A549 (cell line): ENCODE data around the gene COX6A1. TPM values are rescaled to one million over a fixed set of nuclear protein-coding genes. Genes with fewer than 3 reads are reported as not detected.

Source experiments
- ATAC-seq, 2 experiments: fragments of 200-7000 bp in 1 of 2; fragments of >200 bp in 1 of 2; cut with Nextera tagmentation in 1 of 2; cut with Tn5 transposase in 1 of 2; 3 replicates each; pipeline versions ENCODE4 v1.8.0 to v1.9.1; 2018 to 2020; ENCODE audit warnings: mild to moderate bottlenecking in 1 of 2, moderate library complexity in 1 of 2
- CTCF ChIA-PET: fragments of 300-600 bp; sonication (Branson Sonifier 250); formaldehyde crosslinking; extraction: SDS; loops from one replicate; lab custom pipeline; 2021; ENCODE audit warnings: antibody characterized with exemption, inconsistent platforms; lab: Yijun Ruan, JAX
- POLR2A ChIA-PET: fragments of 350-600 bp; formaldehyde crosslinking; extraction: SDS; loops from one replicate; lab custom pipeline; 2021; ENCODE audit warnings: antibody characterized with exemption, inconsistent platforms; lab: Yijun Ruan, JAX
- DNase-seq, 2 experiments: peaks; one replicate each; pipeline versions ENCODE4 v3.0.0 to v3.0.0-alpha.2; 2011 to 2016; ENCODE audit warnings: low read depth in 1 of 2, low spot score in 1 of 2
- FAIRE-seq: peaks from 2 replicates; lab custom pipeline; 2011; peaks lifted over from hg19 to GRCh38; lab: Jason Lieb, UNC
- H3K27ac ChIP-seq, 2 experiments: fragments of >200 bp; sonication (Bioruptor Twin); formaldehyde crosslinking; 3 replicates each; pipeline ENCODE4 v1.5.1; 2016 to 2017
- H3K4me1 ChIP-seq: fragments of >200 bp; sonication (Bioruptor Twin); formaldehyde crosslinking; 3 replicates; pipeline ENCODE4 v1.6.1; 2016
- H3K4me2 ChIP-seq: fragments of >200 bp; sonication (Bioruptor Twin); formaldehyde crosslinking; 3 replicates; pipeline ENCODE4 v1.6.1; 2016
- H3K4me3 ChIP-seq: fragments of >200 bp; sonication (Bioruptor Twin); formaldehyde crosslinking; 3 replicates; pipeline ENCODE4 v1.5.1; 2016
- H3K9me3 ChIP-seq: fragments of >200 bp; sonication (Bioruptor Twin); formaldehyde crosslinking; 3 replicates; pipeline ENCODE4 v1.6.1; 2016
- ATOH8 ChIP-seq: fragments of 250-450 bp; sonication (Bioruptor Pico); IDR thresholded peaks from 2 replicates; pipeline ENCODE4 v1.5.0; 2020; ENCODE audit warnings: low read depth, mild to moderate bottlenecking, moderate library complexity
- EHF ChIP-seq: fragments of 250-450 bp; sonication (Bioruptor Pico); IDR thresholded peaks from 2 replicates; pipeline ENCODE4 v1.5.0; 2020; ENCODE audit warnings: mild to moderate bottlenecking
- EHMT2 ChIP-seq: fragments of 200-600 bp; sonication (generic); IDR thresholded peaks from 2 replicates; pipeline ENCODE4 v1.6.1; 2016; ENCODE audit warnings: antibody characterized with exemption, low read depth, mild to moderate bottlenecking, moderate library complexity
- FOSB ChIP-seq: fragments of 250-450 bp; sonication (Bioruptor Pico); IDR thresholded peaks from 2 replicates; pipeline ENCODE4 v1.5.0; 2020; ENCODE audit warnings: mild to moderate bottlenecking, moderate library complexity
- GATA3 ChIP-seq: IDR thresholded peaks from 2 replicates; pipeline ENCODE4 v1.6.1; 2012; ENCODE audit warnings: borderline replicate concordance
- HDAC2 ChIP-seq: fragments of 200-600 bp; sonication (generic); IDR thresholded peaks from 2 replicates; pipeline ENCODE4 v1.6.1; 2016
- HEYL ChIP-seq: fragments of 250-450 bp; sonication (Bioruptor Pico); IDR thresholded peaks from 2 replicates; pipeline ENCODE4 v1.8.0; 2021; ENCODE audit warnings: mild to moderate bottlenecking, moderate library complexity
- HOXA7 ChIP-seq: fragments of 250-450 bp; sonication (Bioruptor Pico); IDR thresholded peaks from 2 replicates; pipeline ENCODE4 v1.5.0; 2020; ENCODE audit warnings: mild to moderate bottlenecking, moderate library complexity
- JUN ChIP-seq, 2 experiments: fragments of >200 bp; sonication (Bioruptor Twin); formaldehyde crosslinking; IDR thresholded peaks; 2 replicates in 1 of 2; 3 replicates in 1 of 2; pipeline ENCODE4 v1.6.1; 2016 to 2017
- JUNB ChIP-seq: fragments of >200 bp; sonication (Bioruptor Twin); formaldehyde crosslinking; IDR thresholded peaks from 2 replicates; pipeline ENCODE4 v1.6.1; 2016
- KDM1A ChIP-seq: fragments of 200-600 bp; sonication (generic); IDR thresholded peaks from 2 replicates; pipeline ENCODE4 v1.6.1; 2016; ENCODE audit warnings: low read depth, mild to moderate bottlenecking
- MAFK ChIP-seq: fragments of 450-650 bp; IDR thresholded peaks from 2 replicates; pipeline ENCODE4 v1.6.1; 2014; ENCODE audit not compliant: partially characterized antibody
- MAZ ChIP-seq: fragments of 150-350 bp; IDR thresholded peaks from 2 replicates; pipeline ENCODE4 v1.6.1; 2014; ENCODE audit warnings: antibody characterized with exemption, low read depth, low read length, borderline replicate concordance
- MYC ChIP-seq: IDR thresholded peaks from 2 replicates; pipeline ENCODE4 v1.6.1; 2012; ENCODE audit warnings: mild to moderate bottlenecking, inconsistent platforms, low read length, improper control_type of control experiment, borderline replicate concordance
- POLR2AphosphoS2 ChIP-seq: conservative IDR thresholded peaks from 2 replicates; pipeline ENCODE4 v1.6.1; 2012; ENCODE audit warnings: low read length, improper control_type of control experiment, inconsistent platforms
- RAD21 ChIP-seq, 2 experiments: fragments of >200 bp in 1 of 2; sonication (Bioruptor Twin) in 1 of 2; formaldehyde crosslinking in 1 of 2; IDR thresholded peaks in 1 of 2; conservative IDR thresholded peaks in 1 of 2; 2 replicates in 1 of 2; 3 replicates in 1 of 2; pipeline ENCODE4 v1.6.1; 2012 to 2018; ENCODE audit warnings: inconsistent platforms in 1 of 2
- RCOR1 ChIP-seq: fragments of 150-350 bp; IDR thresholded peaks from 2 replicates; pipeline ENCODE4 v1.6.1; 2014; ENCODE audit warnings: antibody characterized with exemption, low read length, low read depth
- TP53 ChIP-seq: fragments of 250-450 bp; sonication (Bioruptor Pico); IDR thresholded peaks from 2 replicates; pipeline ENCODE4 v1.5.0; 2021; ENCODE audit warnings: mild to moderate bottlenecking, moderate library complexity
- ZC3H11A ChIP-seq: fragments of 450-650 bp; IDR thresholded peaks from 2 replicates; pipeline ENCODE4 v1.6.1; 2014; ENCODE audit warnings: antibody characterized with exemption, mild to moderate bottlenecking
- ZFP36 ChIP-seq: fragments of 450-650 bp; IDR thresholded peaks from 2 replicates; pipeline ENCODE4 v1.6.1; 2014; ENCODE audit warnings: borderline replicate concordance; ENCODE audit not compliant: partially characterized antibody
- ZNF302 ChIP-seq: fragments of 250-450 bp; sonication (Bioruptor Pico); IDR thresholded peaks from 2 replicates; pipeline ENCODE4 v1.9.0; 2021; ENCODE audit warnings: inconsistent platforms, mild to moderate bottlenecking, moderate library complexity
- ZSCAN20 ChIP-seq: fragments of 250-450 bp; sonication (Bioruptor Pico); IDR thresholded peaks from 2 replicates; pipeline ENCODE4 v1.8.0; 2022; ENCODE audit warnings: mild to moderate bottlenecking, moderate library complexity
- WGBS: methylation state at CpG from one replicate; pipeline ENCODE4 v1.1.6; 2017; ENCODE audit errors: missing lambda C conversion rate; 5-methylcytosine and 5-hydroxymethylcytosine counted together
- polyA plus RNA-seq, 4 experiments: library from polyadenylated mRNA; depleted of rRNA in 3 of 4; stranded (reverse); fragments of >200 nt; fragmentation: RNase III in 1 of 4; extraction: RNeasy Plus Mini Kit Qiagen cat#74134 plus additional on column Dnase treatment in 1 of 4; gene quantifications; 2 replicates in 3 of 4; 3 replicates in 1 of 4; pipeline ENCODE4 v1.2.3, GENCODE V29; 2011 to 2017
- TF ChIP-seq, protein P1 (sequence below): fragments of >200 bp; sonication (Bioruptor Twin); formaldehyde crosslinking; IDR thresholded peaks from 2 replicates; pipeline ENCODE4 v1.6.1; 2016
- TF ChIP-seq, protein P2 (sequence below): fragments of 200-600 bp; sonication (generic); IDR thresholded peaks from 2 replicates; pipeline ENCODE4 v1.6.1; 2016; ENCODE audit warnings: antibody characterized with exemption, mild to moderate bottlenecking, moderate library complexity
- TF ChIP-seq, protein P3 (sequence below): fragments of 150-350 bp; IDR thresholded peaks from 2 replicates; pipeline ENCODE4 v1.6.1; 2014; ENCODE audit warnings: low read depth, mild to moderate bottlenecking, low read length
- TF ChIP-seq, protein P4 (sequence below): fragments of >200 bp; sonication (Bioruptor Twin); formaldehyde crosslinking; IDR thresholded peaks from 3 replicates; pipeline ENCODE4 v1.6.1; 2016

COX6A1 gene
- polyA plus RNA-seq, 2 of the 4 experiments (the other 2 are of a cell fraction): 759 to 948 TPM

- no peak for ATAC-seq
- H3K9me3 ChIP-seq: no peaks in the 10 kb centered on the region
- no peak overlapping the region for H3K27ac ChIP-seq
- H3K4me2 ChIP-seq: no peak overlapping the region
- CTCF ChIA-PET: interaction anchor here (0.7 to 1.3 kb wide), 4 partner anchors 9 to 51 kb away, joined by 3 to 4 read pairs (median 4); no protein-coding TSS in a partner anchor
- WGBS: 90% methylated on average over 9 of the region's 9 CpGs
- H3K4me1 ChIP-seq: peaks cover 6% of the 10 kb centered on the region; the same call in 1 of the 3 replicates
- no peak overlapping the region for H3K4me3 ChIP-seq
- POLR2A ChIA-PET: no interaction called here
- no peak for DNase-seq
- TF ChIP-seq ZNF302 (CRISPR knock-in tag) (no peak), HDAC2 (no peak), KDM1A (no peak), ZFP36 (no peak), FOSB (CRISPR knock-in tag) (no peak), MAZ (no peak), ATOH8 (CRISPR knock-in tag) (no peak)
- no peak for FAIRE-seq
These were observed 43.3 kb downstream of the COX6A1 start for GRCh38 chr12:120481022-120481767.

GRCh38 chr12:120483621-120484020 is 45.7 kb downstream of the COX6A1 start:
- Histone ChIP-seq H3K4me1 (peaks cover 6% of the 10 kb centered on the region; the same call in 1 of the 3 replicates), H3K4me3 (no peak overlapping the region), H3K9me3 (no peaks in the 10 kb centered on the region), H3K27ac (no peak overlapping the region), H3K4me2 (no peak overlapping the region)
- ATAC-seq (no peak), DNase-seq (no peak), FAIRE-seq (no peak)
- WGBS: 94% methylated on average over 1 of the region's 1 CpG
- TF ChIP-seq GATA3: no peak
- TF ChIP-seq, protein P1, sequence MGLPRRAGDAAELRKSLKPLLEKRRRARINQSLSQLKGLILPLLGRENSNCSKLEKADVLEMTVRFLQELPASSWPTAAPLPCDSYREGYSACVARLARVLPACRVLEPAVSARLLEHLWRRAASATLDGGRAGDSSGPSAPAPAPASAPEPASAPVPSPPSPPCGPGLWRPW: no peak
- no peak for TF ChIP-seq RCOR1
- TF ChIP-seq JUN (IDR thresholded peaks at IDR 0.05): no peak
- TF ChIP-seq, protein P2, sequence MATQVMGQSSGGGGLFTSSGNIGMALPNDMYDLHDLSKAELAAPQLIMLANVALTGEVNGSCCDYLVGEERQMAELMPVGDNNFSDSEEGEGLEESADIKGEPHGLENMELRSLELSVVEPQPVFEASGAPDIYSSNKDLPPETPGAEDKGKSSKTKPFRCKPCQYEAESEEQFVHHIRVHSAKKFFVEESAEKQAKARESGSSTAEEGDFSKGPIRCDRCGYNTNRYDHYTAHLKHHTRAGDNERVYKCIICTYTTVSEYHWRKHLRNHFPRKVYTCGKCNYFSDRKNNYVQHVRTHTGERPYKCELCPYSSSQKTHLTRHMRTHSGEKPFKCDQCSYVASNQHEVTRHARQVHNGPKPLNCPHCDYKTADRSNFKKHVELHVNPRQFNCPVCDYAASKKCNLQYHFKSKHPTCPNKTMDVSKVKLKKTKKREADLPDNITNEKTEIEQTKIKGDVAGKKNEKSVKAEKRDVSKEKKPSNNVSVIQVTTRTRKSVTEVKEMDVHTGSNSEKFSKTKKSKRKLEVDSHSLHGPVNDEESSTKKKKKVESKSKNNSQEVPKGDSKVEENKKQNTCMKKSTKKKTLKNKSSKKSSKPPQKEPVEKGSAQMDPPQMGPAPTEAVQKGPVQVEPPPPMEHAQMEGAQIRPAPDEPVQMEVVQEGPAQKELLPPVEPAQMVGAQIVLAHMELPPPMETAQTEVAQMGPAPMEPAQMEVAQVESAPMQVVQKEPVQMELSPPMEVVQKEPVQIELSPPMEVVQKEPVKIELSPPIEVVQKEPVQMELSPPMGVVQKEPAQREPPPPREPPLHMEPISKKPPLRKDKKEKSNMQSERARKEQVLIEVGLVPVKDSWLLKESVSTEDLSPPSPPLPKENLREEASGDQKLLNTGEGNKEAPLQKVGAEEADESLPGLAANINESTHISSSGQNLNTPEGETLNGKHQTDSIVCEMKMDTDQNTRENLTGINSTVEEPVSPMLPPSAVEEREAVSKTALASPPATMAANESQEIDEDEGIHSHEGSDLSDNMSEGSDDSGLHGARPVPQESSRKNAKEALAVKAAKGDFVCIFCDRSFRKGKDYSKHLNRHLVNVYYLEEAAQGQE: no peak
- TF ChIP-seq ZFP36: no peak
- TF ChIP-seq MYC: no peak
- TF ChIP-seq ZC3H11A: no peak
- no peak for TF ChIP-seq TP53 (CRISPR knock-in tag)
- no peak for TF ChIP-seq POLR2AphosphoS2
- TF ChIP-seq EHF (CRISPR knock-in tag): no peak
- TF ChIP-seq, protein P3, sequence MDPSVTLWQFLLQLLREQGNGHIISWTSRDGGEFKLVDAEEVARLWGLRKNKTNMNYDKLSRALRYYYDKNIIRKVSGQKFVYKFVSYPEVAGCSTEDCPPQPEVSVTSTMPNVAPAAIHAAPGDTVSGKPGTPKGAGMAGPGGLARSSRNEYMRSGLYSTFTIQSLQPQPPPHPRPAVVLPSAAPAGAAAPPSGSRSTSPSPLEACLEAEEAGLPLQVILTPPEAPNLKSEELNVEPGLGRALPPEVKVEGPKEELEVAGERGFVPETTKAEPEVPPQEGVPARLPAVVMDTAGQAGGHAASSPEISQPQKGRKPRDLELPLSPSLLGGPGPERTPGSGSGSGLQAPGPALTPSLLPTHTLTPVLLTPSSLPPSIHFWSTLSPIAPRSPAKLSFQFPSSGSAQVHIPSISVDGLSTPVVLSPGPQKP: no peak
- no peak for TF ChIP-seq ZSCAN20 (CRISPR knock-in tag)
- no peak for TF ChIP-seq JUNB
- TF ChIP-seq, protein P4, sequence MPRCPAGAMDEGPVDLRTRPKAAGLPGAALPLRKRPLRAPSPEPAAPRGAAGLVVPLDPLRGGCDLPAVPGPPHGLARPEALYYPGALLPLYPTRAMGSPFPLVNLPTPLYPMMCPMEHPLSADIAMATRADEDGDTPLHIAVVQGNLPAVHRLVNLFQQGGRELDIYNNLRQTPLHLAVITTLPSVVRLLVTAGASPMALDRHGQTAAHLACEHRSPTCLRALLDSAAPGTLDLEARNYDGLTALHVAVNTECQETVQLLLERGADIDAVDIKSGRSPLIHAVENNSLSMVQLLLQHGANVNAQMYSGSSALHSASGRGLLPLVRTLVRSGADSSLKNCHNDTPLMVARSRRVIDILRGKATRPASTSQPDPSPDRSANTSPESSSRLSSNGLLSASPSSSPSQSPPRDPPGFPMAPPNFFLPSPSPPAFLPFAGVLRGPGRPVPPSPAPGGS: no peak
- no peak for TF ChIP-seq HOXA7
- no peak for TF ChIP-seq EHMT2
- TF ChIP-seq RAD21 (conservative IDR thresholded peaks at IDR 0.05 in 1 of 2, IDR thresholded peaks at IDR 0.05 in 1 of 2): no peak
- no peak for TF ChIP-seq MAFK
- no peak for TF ChIP-seq HEYL
- CTCF ChIA-PET: interaction anchor here (0.7 to 1.9 kb wide), 7 partner anchors 9 to 147 kb away, joined by 3 to 9 read pairs (median 3); partner anchors contain the start of gene SRSF9
- POLR2A ChIA-PET: interaction anchor here (1.0 kb wide), 1 partner anchor 13 kb away, joined by 5 read pairs; no protein-coding TSS in a partner anchor
